Measurements from ENCODE around the gene AKAIN1. TPM values are rescaled to one million over a fixed set of nuclear protein-coding genes. Genes with fewer than 3 reads are reported as not detected.

The AKAIN1 gene
- total RNA-seq, 1 experiment from 2014 or later: not detected

DNA sequence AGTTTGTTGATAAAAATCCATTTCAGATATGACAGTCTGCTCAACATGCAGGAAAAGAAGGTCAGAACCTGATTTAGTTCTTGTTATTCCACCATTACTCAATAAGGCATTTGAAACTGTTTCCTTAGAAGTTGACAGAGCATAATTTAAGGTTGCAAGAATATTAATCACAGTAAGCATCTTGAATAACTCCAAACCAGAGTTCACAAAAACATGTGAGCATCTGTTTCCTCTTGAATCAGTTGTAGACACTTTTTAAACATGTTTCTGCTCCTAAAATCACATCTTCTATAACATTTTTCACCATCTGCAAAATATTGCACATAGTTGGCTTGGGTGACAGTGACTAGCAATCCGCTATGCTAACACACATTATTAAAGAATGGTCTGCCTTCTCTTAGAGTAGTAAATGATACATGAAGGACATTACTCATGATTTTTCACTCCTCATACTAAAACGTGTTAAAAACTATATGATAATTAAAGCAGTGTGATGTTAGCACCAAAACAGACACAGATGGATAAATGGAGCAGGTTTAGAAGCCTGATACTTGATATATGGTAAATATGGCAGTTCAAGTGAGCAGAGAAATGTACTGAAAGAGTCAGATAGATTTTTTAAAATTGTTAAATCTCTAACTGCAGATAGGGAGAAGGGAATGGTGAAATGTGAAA is 30.3 kb downstream of the AKAIN1 start:
- no peaks in the 10 kb centered on the region for H3K36me3 ChIP-seq (ENCODE audit: control insufficient read depth in 1 of 2, insufficient read depth in 2 of 2, low read length in 2 of 2)
- CTCF ChIA-PET: no interaction called here
- POLR2A ChIA-PET: no interaction called here
- TF ChIP-seq EZH2 (IDR thresholded peaks at IDR 0.05) (no peak), POLR2A (IDR thresholded peaks at IDR 0.05; ENCODE audit: borderline replicate concordance, extremely low read depth, insufficient read depth, insufficient read length) (no peak), POLR2AphosphoS5 (IDR thresholded peaks at IDR 0.05; ENCODE audit: low read depth, low read length) (no peak), EGR1 (IDR thresholded peaks at IDR 0.05; ENCODE audit: low read depth) (no peak), SRF (IDR thresholded peaks at IDR 0.05; ENCODE audit: low read depth) (no peak), YY1 (IDR thresholded peaks at IDR 0.05; ENCODE audit: extremely low read depth, insufficient replicate concordance, low read depth, low read length) (no peak), ZFX (IDR thresholded peaks at IDR 0.05) (no peak)
- TF ChIP-seq, protein P1, sequence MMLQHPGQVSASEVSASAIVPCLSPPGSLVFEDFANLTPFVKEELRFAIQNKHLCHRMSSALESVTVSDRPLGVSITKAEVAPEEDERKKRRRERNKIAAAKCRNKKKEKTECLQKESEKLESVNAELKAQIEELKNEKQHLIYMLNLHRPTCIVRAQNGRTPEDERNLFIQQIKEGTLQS (IDR thresholded peaks at IDR 0.05): no peak
- ATAC-seq: no peak
- no peak for DNase-seq (ENCODE audit: low read depth, low spot score)
- no peak overlapping the region for H2AFZ ChIP-seq (ENCODE audit: low read depth, low read length, poor library complexity, severe bottlenecking)
- no peaks in the 10 kb centered on the region for H3K4me1 ChIP-seq (ENCODE audit: control insufficient read depth in 1 of 2, insufficient read depth in 2 of 2, low read length in 2 of 2)
- RAD21 ChIA-PET (ENCODE audit: low non-redundant PET in 1 of 2, low total read pairs in 2 of 2, uncharacterized antibody in 2 of 2, unreplicated experiment in 2 of 2): no interaction called here
- no peaks in the 10 kb centered on the region for H3K9me2 ChIP-seq (ENCODE audit: insufficient read depth)
- H4K20me1 ChIP-seq (ENCODE audit: insufficient read depth): no peaks in the 10 kb centered on the region
- H3K9me3 ChIP-seq (ENCODE audit: control insufficient read depth in 1 of 2, insufficient read depth in 1 of 2, low read depth in 1 of 2, low read length in 2 of 2): peaks cover 7 to 55% of the 10 kb centered on the region in 2 experiments; a peak in 3 of 4 replicates
- H3K4me2 ChIP-seq (ENCODE audit: low read length): no peak overlapping the region
- no peaks in the 10 kb centered on the region for H3K27me3 ChIP-seq (ENCODE audit: insufficient read depth, low read length)
- intact Hi-C loops (cut with micrococcal nuclease): no loop called here
- no peak overlapping the region for H3K4me3 ChIP-seq (replicated peaks in 1 of 2; ENCODE audit: low read depth in 1 of 2, low read length in 2 of 2)
- no peak overlapping the region for H3K9ac ChIP-seq (ENCODE audit: low read length)
- H3K79me2 ChIP-seq (ENCODE audit: insufficient read depth, low read length): no peaks in the 10 kb centered on the region
- H3K27ac ChIP-seq (ENCODE audit: low read depth, low read length): no peak overlapping the region
- no TSS peak for BruUV-seq (replicated peaks)

- H3K9me2 ChIP-seq (ENCODE audit: insufficient read depth): no peaks in the 10 kb centered on the region
- BruUV-seq (replicated peaks): no TSS peak
- peaks cover 11 to 49% of the 10 kb centered on the region in 2 experiments; a peak in 2 of 4 replicates for H3K9me3 ChIP-seq (ENCODE audit: control insufficient read depth in 1 of 2, insufficient read depth in 1 of 2, low read depth in 1 of 2, low read length in 2 of 2)
- no peak overlapping the region for H3K9ac ChIP-seq (ENCODE audit: low read length)
- ChIA-PET CTCF (no interaction called here), RAD21 (ENCODE audit: low non-redundant PET in 1 of 2, low total read pairs in 2 of 2, uncharacterized antibody in 2 of 2, unreplicated experiment in 2 of 2) (no interaction called here), POLR2A (no interaction called here)
- no peaks in the 10 kb centered on the region for H3K27me3 ChIP-seq (ENCODE audit: insufficient read depth, low read length)
- H3K27ac ChIP-seq (ENCODE audit: low read depth, low read length): no peak overlapping the region
- ATAC-seq: no peak
- intact Hi-C loops (cut with micrococcal nuclease): no loop called here
- H2AFZ ChIP-seq (ENCODE audit: low read depth, low read length, poor library complexity, severe bottlenecking): no peak overlapping the region
- DNase-seq (ENCODE audit: low read depth, low spot score): no peak
- no peaks in the 10 kb centered on the region for H3K4me1 ChIP-seq (ENCODE audit: control insufficient read depth in 1 of 2, insufficient read depth in 2 of 2, low read length in 2 of 2)
- TF ChIP-seq SRF (IDR thresholded peaks at IDR 0.05; ENCODE audit: low read depth) (no peak), FOSL1 (IDR thresholded peaks at IDR 0.05; ENCODE audit: low read depth) (no peak), EGR1 (IDR thresholded peaks at IDR 0.05; ENCODE audit: low read depth) (no peak), SIN3A (IDR thresholded peaks at IDR 0.05; ENCODE audit: low read depth) (no peak)
- TF ChIP-seq, protein P1 (IDR thresholded peaks at IDR 0.05): no peak
- no peak overlapping the region for H3K4me3 ChIP-seq (replicated peaks in 1 of 2; ENCODE audit: low read depth in 1 of 2, low read length in 2 of 2)
- no peaks in the 10 kb centered on the region for H3K36me3 ChIP-seq (ENCODE audit: control insufficient read depth in 1 of 2, insufficient read depth in 2 of 2, low read length in 2 of 2)
- no peaks in the 10 kb centered on the region for H4K20me1 ChIP-seq (ENCODE audit: insufficient read depth)
- H3K79me2 ChIP-seq (ENCODE audit: insufficient read depth, low read length): no peaks in the 10 kb centered on the region
- H3K4me2 ChIP-seq (ENCODE audit: low read length): no peak overlapping the region
Observed at GRCh38 chr18:5164903-5165302, 32.2 kb downstream of the AKAIN1 start.
